ENCODE results near the gene SLC26A11. TPM values are rescaled to one million over a fixed set of nuclear protein-coding genes. Genes with fewer than 3 reads are reported as not detected.

Gene SLC26A11
- total RNA-seq, 1 experiment from 2014 or later = 26.5 TPM

DNA sequence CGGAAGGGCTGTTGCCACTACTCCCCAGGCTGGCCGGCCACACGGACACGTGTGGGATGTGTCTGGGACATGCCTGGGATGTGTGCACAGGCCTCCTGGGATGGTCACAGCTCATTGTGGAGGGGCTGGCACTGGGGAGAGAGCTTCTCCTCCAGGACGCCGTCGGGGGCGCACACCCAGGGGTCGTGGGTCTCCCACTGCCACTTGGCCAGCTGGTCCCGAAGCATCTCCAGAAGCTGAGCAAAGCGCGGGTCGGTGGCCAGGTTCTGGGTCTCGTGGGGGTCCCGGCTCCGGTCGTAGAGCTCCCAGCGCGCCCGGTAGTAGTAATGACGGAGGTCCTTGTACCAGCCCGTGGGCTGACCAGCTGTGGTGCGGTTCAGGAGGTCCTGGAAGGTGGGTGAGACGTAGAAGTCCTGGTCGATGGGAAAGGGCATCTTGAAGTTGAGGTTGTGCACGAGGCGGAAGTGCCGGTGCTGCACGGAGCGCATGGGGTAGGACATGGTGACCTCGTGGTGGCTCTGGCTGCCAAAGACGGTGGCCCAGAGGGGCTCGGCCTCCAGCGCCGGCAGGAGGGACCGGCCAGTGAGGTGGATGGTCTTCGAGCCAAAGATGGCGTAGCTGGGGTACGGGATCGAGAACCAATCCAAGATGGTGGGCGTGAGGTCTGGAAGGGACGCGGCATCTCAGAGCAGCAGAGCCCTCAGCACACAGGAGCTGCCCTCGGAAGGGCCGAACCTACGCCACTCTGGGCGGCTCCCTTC is 9.7 kb upstream of the SLC26A11 start:
- no peaks in the 10 kb centered on the region for H4K20me1 ChIP-seq (ENCODE audit: control insufficient read depth, insufficient read depth, insufficient read length)
- H3K4me2 ChIP-seq (ENCODE audit: insufficient read depth, insufficient read length, low read length) = no peak overlapping the region
- no peaks in the 10 kb centered on the region for H3K27me3 Mint-ChIP-seq (ENCODE audit: low read depth)
- no peak overlapping the region for H3K14ac ChIP-seq (ENCODE audit: insufficient read depth, low read length)
- no peak overlapping the region for H2BK15ac ChIP-seq (ENCODE audit: low read depth, low read length)
- H3K79me1 ChIP-seq (ENCODE audit: insufficient read depth, low read depth, low read length, poor library complexity, severe bottlenecking) = no peaks in the 10 kb centered on the region
- no peak overlapping the region for H4K91ac ChIP-seq (ENCODE audit: insufficient read length, low read depth, low read length)
- H3K4ac ChIP-seq (ENCODE audit: low read depth, low read length) = no peak overlapping the region
- H3K4me1 Mint-ChIP-seq = peaks cover 0 to 2% of the 10 kb centered on the region in 2 experiments; a peak in 1 of 4 replicates
- H3K36me3 Mint-ChIP-seq (ENCODE audit: insufficient read depth in 1 of 3, low read depth in 3 of 3) = peaks cover 8 to 28% (median 19%) of the 10 kb centered on the region in 3 experiments; a peak in 6 of 7 replicates
- H3K9ac ChIP-seq (ENCODE audit: extremely low read depth, insufficient read length, low read length) = no peak overlapping the region
- no peak overlapping the region for H3K23ac ChIP-seq (ENCODE audit: insufficient read length, low read depth, low read length)
- no peak overlapping the region for H3K18ac ChIP-seq (ENCODE audit: insufficient read length, low read depth, low read length)
- no peak overlapping the region for H2AFZ ChIP-seq (ENCODE audit: low read length)
- H4K8ac ChIP-seq (replicated peaks; ENCODE audit: insufficient read length, low read depth, low read length) = no peak overlapping the region
- WGBS (ENCODE audit: extremely low coverage, insufficient read length, low lambda C conversion rate) = no CpG with 5 or more reads among the region's 47 CpGs
- no peaks in the 10 kb centered on the region for H3K27me3 ChIP-seq (ENCODE audit: insufficient read depth, low read length)
- H3K9me3 Mint-ChIP-seq = no peaks in the 10 kb centered on the region
- H2BK120ac ChIP-seq (ENCODE audit: low read depth, low read length, poor library complexity, severe bottlenecking) = no peak overlapping the region
- no peak overlapping the region for H3T11ph ChIP-seq (ENCODE audit: low read length)
- no peak overlapping the region for H3K27ac ChIP-seq (ENCODE audit: insufficient read length, low read depth, low read length)
- no peak overlapping the region for H2BK20ac ChIP-seq (ENCODE audit: low read depth, low read length, poor library complexity, severe bottlenecking)
- DNase-seq = no peak
- TF ChIP-seq, protein P1, sequence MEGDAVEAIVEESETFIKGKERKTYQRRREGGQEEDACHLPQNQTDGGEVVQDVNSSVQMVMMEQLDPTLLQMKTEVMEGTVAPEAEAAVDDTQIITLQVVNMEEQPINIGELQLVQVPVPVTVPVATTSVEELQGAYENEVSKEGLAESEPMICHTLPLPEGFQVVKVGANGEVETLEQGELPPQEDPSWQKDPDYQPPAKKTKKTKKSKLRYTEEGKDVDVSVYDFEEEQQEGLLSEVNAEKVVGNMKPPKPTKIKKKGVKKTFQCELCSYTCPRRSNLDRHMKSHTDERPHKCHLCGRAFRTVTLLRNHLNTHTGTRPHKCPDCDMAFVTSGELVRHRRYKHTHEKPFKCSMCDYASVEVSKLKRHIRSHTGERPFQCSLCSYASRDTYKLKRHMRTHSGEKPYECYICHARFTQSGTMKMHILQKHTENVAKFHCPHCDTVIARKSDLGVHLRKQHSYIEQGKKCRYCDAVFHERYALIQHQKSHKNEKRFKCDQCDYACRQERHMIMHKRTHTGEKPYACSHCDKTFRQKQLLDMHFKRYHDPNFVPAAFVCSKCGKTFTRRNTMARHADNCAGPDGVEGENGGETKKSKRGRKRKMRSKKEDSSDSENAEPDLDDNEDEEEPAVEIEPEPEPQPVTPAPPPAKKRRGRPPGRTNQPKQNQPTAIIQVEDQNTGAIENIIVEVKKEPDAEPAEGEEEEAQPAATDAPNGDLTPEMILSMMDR (conservative IDR thresholded peaks at IDR 0.05) = no peak
- H3K56ac ChIP-seq (ENCODE audit: insufficient read length, low read depth, low read length) = no peak overlapping the region
- H4K5ac ChIP-seq (ENCODE audit: insufficient read length, low read depth, low read length) = no peak overlapping the region
- no peak overlapping the region for H3K4me3 Mint-ChIP-seq
- no peaks in the 10 kb centered on the region for H3K23me2 ChIP-seq (ENCODE audit: insufficient read length, low read depth, low read length, poor library complexity, severe bottlenecking)
- H3K27ac Mint-ChIP-seq = no peak overlapping the region
- no peaks in the 10 kb centered on the region for H3K79me2 ChIP-seq (ENCODE audit: insufficient read depth, low read length)
- no peak overlapping the region for H2BK12ac ChIP-seq (ENCODE audit: insufficient read length, low read depth, low read length)
- H2BK5ac ChIP-seq (ENCODE audit: insufficient read length, low read length) = no peak overlapping the region
- H2AK5ac ChIP-seq (ENCODE audit: insufficient read length, low read length) = no peak overlapping the region
- no peaks in the 10 kb centered on the region for H3K9me3 ChIP-seq (ENCODE audit: control insufficient read depth, low read depth, low read length)
- no peaks in the 10 kb centered on the region for H3K4me1 ChIP-seq (ENCODE audit: insufficient read depth, low read length)
